HUES64 (cell line): Measurements from ENCODE around the gene CCDC87.
"Not testable (repeated sequence)": the region's sequence is repeated elsewhere in the genome, so short reads cannot be mapped to it uniquely, and the experiment has no call there.

Source experiments
- H3K27ac ChIP-seq: 2 replicates; pipeline ENCODE4 v1.7.0; 2013; ENCODE audit warnings: low read depth, low read length, inconsistent platforms
- H3K27me3 ChIP-seq: 2 replicates; pipeline ENCODE4 v1.6.1; 2013; ENCODE audit warnings: mild to moderate bottlenecking, low read length; ENCODE audit not compliant: insufficient read depth
- H3K36me3 ChIP-seq: 2 replicates; pipeline ENCODE4 v1.6.1; 2013; ENCODE audit warnings: mild to moderate bottlenecking, low read length; ENCODE audit not compliant: insufficient read depth
- H3K4me1 ChIP-seq: 2 replicates; pipeline ENCODE4 v1.6.1; 2013; ENCODE audit warnings: mild to moderate bottlenecking, low read length, moderate library complexity; ENCODE audit not compliant: insufficient read depth
- H3K4me3 ChIP-seq: 2 replicates; pipeline ENCODE4 v1.5.1; 2013; ENCODE audit warnings: mild to moderate bottlenecking, low read length, moderate library complexity
- H3K9ac ChIP-seq: 2 replicates; pipeline ENCODE4 v1.6.1; 2013; ENCODE audit warnings: mild to moderate bottlenecking, low read depth, low read length
- H3K9me3 ChIP-seq: 2 replicates; pipeline ENCODE4 v1.6.1; 2013; ENCODE audit warnings: low read depth, low read length; ENCODE audit not compliant: insufficient read depth
- WGBS: fragments of 150-250, 120-280 bp; methylation state at CpG from one replicate; pipeline ENCODE4 v1.1.7; 2013; ENCODE audit warnings: missing lambda C conversion rate; 5-methylcytosine and 5-hydroxymethylcytosine counted together

CCDC87 gene

GRCh38 chr11:66541892-66542291, 51.0 kb downstream of the CCDC87 start:
- Histone ChIP-seq H3K4me3 (no peak overlapping the region), H3K36me3 (no peaks in the 10 kb centered on the region; the same call in 1 of the 2 replicates), H3K4me1 (peaks cover 3% of the 10 kb centered on the region; the same call in 1 of the 2 replicates), H3K9ac (no peak overlapping the region), H3K9me3 (no peaks in the 10 kb centered on the region), H3K27me3 (no peaks in the 10 kb centered on the region), H3K27ac (no peak overlapping the region)
- 93% methylated on average over 4 of the region's 4 CpGs for WGBS

DNA sequence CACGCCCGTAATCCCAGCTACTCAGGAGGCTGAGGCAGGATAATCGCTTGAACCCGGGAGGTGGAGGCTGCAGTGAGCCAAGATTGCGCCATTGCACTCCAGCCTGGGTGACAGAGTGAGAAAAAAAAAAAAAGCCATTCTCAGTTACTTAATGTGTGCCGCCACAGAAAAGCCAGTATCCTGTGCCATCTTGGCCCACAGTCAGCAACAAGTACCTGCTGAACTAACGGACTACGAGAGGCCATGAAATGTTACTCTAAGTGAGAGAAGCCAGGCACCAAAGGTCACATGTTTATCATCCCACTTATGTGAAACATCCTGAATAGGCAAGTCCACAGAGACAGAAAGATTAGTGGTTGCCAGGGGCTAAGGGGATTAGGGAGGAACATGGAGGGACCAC, 52.3 kb downstream of the CCDC87 start:
- not testable (repeated sequence) for H3K4me3 ChIP-seq, H3K9ac ChIP-seq, H3K27me3 ChIP-seq, H3K27ac ChIP-seq, H3K9me3 ChIP-seq, H3K36me3 ChIP-seq, H3K4me1 ChIP-seq
- WGBS, result 97% methylated on average over 8 of the region's 8 CpGs
